Stimulated activated CD4-positive, alpha-beta T cell treated with anti-CD3 and anti-CD28 coated beads, TNF-alpha, amount 100 ng/mL, for 24 hours (primary cell): ENCODE measurements around the gene EIF2B2.
A peak's percentile ranks its signal among the peaks of the same experiment; 100 is the strongest.

Source experiments
- DNase-seq, 3 experiments: peaks; one replicate each; pipeline ENCODE4 v3.0.0-alpha.2; 2020; ENCODE audit warnings: low read depth in 3 of 3

Gene EIF2B2

GRCh38 chr14:75002392-75003249 lies at the start of gene EIF2B2:
Gene EIF2B2 (plus strand): TSS chr14:75002921. CDS start chr14:75002991, 70 bp downstream.
- peak; percentile 98 to 99 (median 98) for DNase-seq

DNA sequence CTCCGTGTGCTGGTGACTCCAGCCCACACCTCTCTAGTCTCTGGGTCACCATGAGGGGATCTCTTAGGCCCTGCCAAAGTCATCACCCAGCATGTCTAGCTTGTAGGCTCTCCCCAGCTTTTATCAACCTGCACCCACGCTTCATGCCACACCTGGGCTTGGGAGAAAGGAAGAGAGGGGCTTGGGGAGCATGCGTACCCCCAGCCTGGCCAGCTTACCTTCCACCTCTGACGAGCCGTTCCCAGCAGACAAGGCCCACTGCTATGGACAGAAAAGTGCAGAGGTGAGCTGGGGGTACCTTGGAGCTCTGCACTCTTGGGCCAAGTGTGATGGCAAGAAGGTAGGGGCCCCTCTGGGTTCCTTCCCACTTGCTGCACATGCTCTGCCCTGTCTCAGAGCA lies 49.0 kb upstream of the EIF2B2 start:
- no peak for DNase-seq

GRCh38 chr14:74954232-74954946 lies 48.3 kb upstream of the EIF2B2 start:
- no peak for DNase-seq

- no peak for DNase-seq
These were observed 47.8 kb upstream of the EIF2B2 start for GRCh38 chr14:74954947-74955228.

GRCh38 chr14:74955229-74956026 lies 47.3 kb upstream of the EIF2B2 start, which contains the start of gene PGF:
Gene PGF (minus strand): TSS chr14:74955597. CDS start chr14:74955242, 355 bp downstream.
- peak in 1 of 3 experiments; percentile 35 for DNase-seq

- no peak for DNase-seq
These were observed 46.8 kb upstream of the EIF2B2 start for GRCh38 chr14:74956027-74956279.

GRCh38 chr14:74956280-74957072 lies 46.2 kb upstream of the EIF2B2 start:
- no peak for DNase-seq

DNA sequence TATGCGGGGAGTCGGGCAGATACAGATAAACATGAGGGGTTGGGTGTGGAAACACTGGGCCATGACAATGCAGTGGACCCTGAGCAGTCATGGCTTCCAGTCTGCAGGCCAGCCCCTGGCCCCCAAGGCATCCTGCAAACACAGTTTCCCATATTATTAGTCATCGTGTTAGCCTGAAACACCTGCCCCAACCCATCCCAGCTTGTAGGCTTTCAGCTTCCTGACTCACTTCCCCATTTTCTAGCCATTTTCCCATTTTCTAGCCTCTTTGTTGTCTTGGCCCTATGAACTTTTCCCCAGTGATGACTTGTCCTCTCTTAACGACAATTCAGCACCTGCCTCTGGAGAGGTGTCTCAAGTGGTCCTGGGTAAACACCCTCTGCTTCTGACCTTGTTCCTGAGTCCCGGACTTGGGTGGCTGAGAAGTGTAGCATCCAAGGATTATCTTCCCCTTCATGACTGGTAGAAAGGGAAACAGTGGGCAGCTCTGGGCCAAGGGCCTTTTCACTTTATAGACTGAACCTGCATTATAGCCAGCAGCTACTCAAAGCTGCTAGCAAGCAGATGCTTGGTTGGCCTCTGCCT lies 43.0 kb upstream of the EIF2B2 start:
- DNase-seq = no peak

GRCh38 chr14:74960736-74961135 lies 42.0 kb upstream of the EIF2B2 start:
- no peak for DNase-seq

DNA sequence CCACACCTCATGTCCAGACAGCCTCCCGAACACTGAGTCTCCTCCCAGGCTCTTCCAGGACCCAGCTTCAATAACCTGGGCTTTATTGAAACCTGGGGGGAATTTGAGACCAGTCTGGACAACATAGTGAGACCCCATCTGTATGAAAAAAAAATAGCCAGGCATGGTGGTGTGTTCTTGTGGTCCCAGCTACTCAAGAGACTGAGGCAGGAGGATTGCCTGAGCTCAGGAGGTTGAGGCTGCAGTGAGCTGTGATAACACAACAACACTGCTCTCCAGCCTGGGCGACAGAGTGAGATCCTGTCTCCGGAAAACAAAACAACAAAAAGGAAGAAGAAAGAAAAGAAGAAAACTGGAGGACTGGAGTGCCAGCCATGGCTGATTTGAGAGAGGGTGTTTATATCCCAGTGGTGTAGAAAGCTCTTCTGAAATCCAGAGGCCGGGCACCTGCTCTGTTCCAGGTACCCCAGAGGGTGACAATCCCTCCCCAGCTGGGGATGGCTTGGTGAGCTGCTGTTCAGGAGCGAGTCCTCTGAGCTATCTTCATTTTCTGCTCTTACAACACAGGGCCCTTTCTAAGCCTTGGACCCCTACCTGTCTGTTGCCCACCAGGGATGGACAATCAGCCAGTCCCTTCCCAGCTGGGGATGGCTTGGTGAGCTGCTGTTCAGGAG lies 41.3 kb upstream of the EIF2B2 start:
- DNase-seq = no peak

DNA sequence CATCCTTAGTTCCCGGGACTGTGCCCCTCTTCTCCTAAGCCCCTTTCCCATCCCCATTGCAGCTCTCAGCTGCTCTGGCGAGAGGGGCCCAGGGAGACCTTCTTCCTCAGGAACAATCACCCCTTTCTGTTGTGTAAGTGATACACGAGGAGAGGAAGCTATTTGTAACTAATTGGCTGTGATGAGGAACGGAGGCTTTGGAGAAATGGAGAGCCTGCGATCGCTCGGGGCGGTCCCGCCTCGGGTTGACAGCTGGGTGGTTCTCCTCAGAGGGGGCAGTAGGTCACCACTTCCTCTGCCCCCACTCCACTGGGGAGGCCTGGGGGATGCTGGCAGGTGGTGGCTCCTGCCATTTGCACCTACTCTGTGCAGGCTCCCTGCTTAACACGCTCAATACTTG lies 40.7 kb upstream of the EIF2B2 start:
- no peak for DNase-seq

DNA sequence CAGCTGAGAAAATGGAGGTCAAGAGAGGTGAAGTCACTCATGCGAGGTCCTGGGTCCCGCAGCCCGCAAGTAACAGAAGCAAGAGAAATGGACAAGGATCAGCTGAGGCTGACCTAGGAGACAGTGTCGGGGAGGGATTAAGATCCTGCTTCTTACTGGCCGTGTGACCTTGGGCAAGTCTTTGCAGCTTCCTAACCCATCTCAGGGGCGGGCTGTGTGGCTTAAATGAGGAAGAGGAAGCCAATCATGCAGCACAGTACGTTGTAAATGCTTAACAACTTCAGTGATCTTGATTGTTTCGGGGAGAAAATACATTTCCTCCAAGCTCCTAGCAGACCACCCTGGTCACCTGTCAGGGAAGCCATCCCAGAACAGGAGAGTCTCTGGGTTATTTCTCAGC lies 40.2 kb upstream of the EIF2B2 start:
- no peak for DNase-seq

DNA sequence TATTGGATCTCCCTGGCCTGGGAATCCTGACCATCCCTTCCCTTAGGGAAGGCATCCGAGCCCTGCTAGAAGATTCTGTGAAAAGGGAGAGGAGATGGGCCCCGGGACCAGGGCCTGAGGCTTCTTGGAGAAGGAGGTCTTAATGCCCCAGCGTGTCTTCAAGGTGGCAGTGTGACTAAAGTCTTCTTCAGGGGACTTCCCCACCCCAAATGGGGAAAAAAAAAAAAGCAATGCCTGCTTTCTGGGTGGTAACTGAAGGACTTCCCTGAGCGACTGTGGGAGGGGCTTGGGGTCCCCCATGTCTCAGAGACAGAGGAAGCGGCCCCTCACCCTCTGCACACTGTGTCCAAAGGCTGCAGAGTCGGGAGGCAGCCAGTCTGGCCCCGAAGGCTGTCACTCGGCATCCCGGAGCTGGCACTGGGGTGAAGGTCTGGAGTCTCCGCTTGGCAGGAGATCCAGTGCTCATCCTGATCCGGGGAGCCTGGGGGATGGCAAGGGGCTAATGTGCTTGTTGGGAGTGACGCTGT lies 39.5 kb upstream of the EIF2B2 start:
- DNase-seq = no peak

GRCh38 chr14:74963705-74964271 lies 38.9 kb upstream of the EIF2B2 start:
- no peak for DNase-seq

GRCh38 chr14:74964787-74965485 lies 37.8 kb upstream of the EIF2B2 start:
- DNase-seq = no peak

DNA sequence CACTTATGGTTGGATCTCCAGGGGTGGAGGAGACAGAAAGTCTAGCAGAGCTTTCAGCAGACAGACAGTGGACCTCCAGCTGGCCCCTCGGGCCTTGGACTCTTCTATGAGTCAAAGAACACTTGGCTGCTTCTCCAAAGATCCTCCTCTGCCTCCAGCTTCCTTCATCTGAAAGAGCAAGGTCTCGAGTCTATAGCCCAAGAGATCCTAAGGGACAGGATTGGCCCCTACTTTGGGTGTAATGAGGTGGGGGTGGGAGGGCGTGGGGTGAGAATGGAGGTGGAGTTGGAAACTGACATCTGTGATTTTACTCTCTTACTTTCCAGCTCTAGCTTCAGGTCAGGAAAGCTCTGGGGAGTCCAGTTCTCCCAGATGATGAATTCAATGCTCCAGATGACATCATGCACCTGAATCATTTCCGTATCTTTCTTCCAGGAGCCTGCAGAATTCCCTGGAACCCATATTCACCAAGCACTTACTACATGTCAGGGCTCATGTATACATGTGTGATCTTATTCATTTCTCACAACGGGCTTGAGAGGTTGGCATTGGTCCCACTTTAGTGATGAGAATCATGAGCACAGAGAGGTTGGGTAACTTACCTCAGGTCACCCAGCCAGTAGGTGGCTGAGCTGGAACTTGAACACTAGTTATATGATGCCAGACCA lies 37.1 kb upstream of the EIF2B2 start:
- DNase-seq = no peak

GRCh38 chr14:74968811-74969210 lies 33.9 kb upstream of the EIF2B2 start:
- DNase-seq = no peak

DNA sequence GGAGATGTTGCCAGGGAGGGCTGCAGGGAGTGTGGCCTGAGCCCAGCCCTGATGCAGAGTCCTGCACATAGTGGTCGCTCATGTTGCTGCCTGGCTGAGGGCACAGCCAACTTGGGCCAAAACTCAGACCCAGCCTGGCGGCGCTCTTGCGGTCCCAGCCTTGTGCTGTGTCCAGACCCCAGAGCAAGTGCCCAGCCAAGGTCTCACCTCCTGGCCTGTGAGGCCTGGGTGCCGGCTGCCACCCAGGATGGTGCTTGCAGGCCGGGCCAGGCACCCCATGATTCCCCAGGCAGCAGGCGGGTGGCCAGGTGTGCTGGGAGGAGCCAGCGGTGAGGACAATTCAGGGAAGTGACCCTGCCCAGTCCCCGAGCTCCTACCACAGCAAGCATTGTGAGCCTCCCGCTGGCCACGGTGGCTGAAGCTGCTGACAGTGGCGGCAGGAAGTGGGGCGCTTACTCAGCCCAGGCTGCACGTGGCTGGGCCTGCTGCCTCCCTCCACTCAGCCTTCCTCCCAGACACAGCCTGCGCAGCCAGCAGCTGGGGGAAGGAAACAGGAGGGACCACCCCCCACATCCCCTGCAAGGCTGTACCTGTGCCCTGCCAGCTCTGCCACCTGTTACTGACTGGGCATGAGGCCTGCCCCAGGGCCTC lies 29.6 kb upstream of the EIF2B2 start:
- DNase-seq = peak in 1 of 3 experiments; percentile 30
